Measurements from ENCODE around the gene C17orf78. TPM values are rescaled to one million over a fixed set of nuclear protein-coding genes. Genes with fewer than 3 reads are reported as not detected.

The C17orf78 gene
- total and polyA plus RNA-seq, 2 of the 8 experiments (the other 6 are each of a cell fraction or from before 2014, with no cell fraction given), result not detected

GRCh38 chr17:37368577-37368976, 7.2 kb upstream of the C17orf78 start:
- Histone ChIP-seq H2BK20ac (ENCODE audit: low read length) (no peak overlapping the region), H2AK5ac (ENCODE audit: low read depth, low read length) (no peak overlapping the region), H3K9me3 (ENCODE audit: insufficient read depth in 2 of 2, low read depth in 1 of 2, low read length in 1 of 2) (no peaks in the 10 kb centered on the region), H3K27me3 (replicated peaks in 1 of 4; ENCODE audit: control insufficient read depth in 3 of 4, extremely low read depth in 1 of 4, insufficient read depth in 3 of 4, low read length in 3 of 4) (no peaks in the 10 kb centered on the region), H4K8ac (ENCODE audit: extremely low read depth, insufficient read depth, low read length) (no peak overlapping the region), H3K9ac (replicated peaks in 1 of 4; ENCODE audit: extremely low read depth in 1 of 4, low read depth in 3 of 4, low read length in 3 of 4) (no peak overlapping the region), H3K23me2 (ENCODE audit: low read depth, low read length) (no peaks in the 10 kb centered on the region), H3K4me1 (replicated peaks in 1 of 4; ENCODE audit: control insufficient read depth in 3 of 4, insufficient read depth in 4 of 4, low read length in 3 of 4) (no peaks in the 10 kb centered on the region; a peak in 1 of 7 replicates), H3K18ac (ENCODE audit: extremely low read depth, low read length) (no peak overlapping the region), H3K23ac (ENCODE audit: insufficient read length) (no peak overlapping the region), H3K27ac (ENCODE audit: low read depth, low read length) (no peak overlapping the region), H2BK5ac (ENCODE audit: low read depth, low read length) (no peak overlapping the region), H2AFZ (ENCODE audit: low read length) (no peak overlapping the region), H2BK15ac (ENCODE audit: low read length) (no peak overlapping the region), H4K5ac (ENCODE audit: insufficient read length, low read depth, low read length) (no peak overlapping the region), H2BK12ac (ENCODE audit: low read depth, low read length) (no peak overlapping the region), H3K4ac (replicated peaks; ENCODE audit: insufficient read length, low read depth, low read length) (no peak overlapping the region), H3K36me3 (ENCODE audit: control insufficient read depth in 2 of 4, insufficient read depth in 4 of 4, low read length in 3 of 4) (no peaks in the 10 kb centered on the region), H4K20me1 (replicated peaks in 1 of 2; ENCODE audit: control insufficient read depth in 1 of 2, insufficient read depth in 2 of 2, low read length in 2 of 2) (no peaks in the 10 kb centered on the region), H3K79me2 (ENCODE audit: control insufficient read depth in 1 of 2, insufficient read depth in 2 of 2, low read length in 2 of 2) (no peaks in the 10 kb centered on the region), H3K4me3 (ENCODE audit: extremely low read depth in 1 of 4, insufficient read depth in 2 of 4, low read depth in 3 of 4, low read length in 4 of 4) (no peak overlapping the region), H3K56ac (replicated peaks; ENCODE audit: insufficient read length, low read depth, low read length) (no peak overlapping the region), H3K14ac (ENCODE audit: insufficient read length) (no peak overlapping the region), H3K4me2 (ENCODE audit: insufficient read depth in 1 of 2, low read depth in 2 of 2, low read length in 2 of 2) (no peak overlapping the region), H2BK120ac (replicated peaks; ENCODE audit: low read depth, low read length) (no peak overlapping the region), H4K91ac (replicated peaks; ENCODE audit: insufficient read length, low read length) (no peak overlapping the region), H3K79me1 (ENCODE audit: low read depth, low read length) (no peaks in the 10 kb centered on the region)
- FAIRE-seq (no peak), DNase-seq (ENCODE audit: low read depth in 1 of 2, low spot score in 2 of 2) (no peak)
- POLR2A ChIA-PET (ENCODE audit: partially characterized antibody), result interaction anchor here (1.3 kb wide), 1 partner anchor 241 kb away, joined by 3 read pairs; the partner anchor contains the start of gene SYNRG
- WGBS, 2 experiments (ENCODE audit: extremely low coverage in 1 of 2, insufficient coverage in 1 of 2, insufficient read length in 1 of 2, insufficient replicate concordance in 2 of 2, low coverage in 1 of 2, low lambda C conversion rate in 2 of 2, missing lambda C conversion rate in 1 of 2), result 97% methylated on average over 3 of the region's 3 CpGs; no CpG with 5 or more reads in 1 of the 2 experiments
- CTCF ChIA-PET (ENCODE audit: partially characterized antibody), result interaction anchor here (1.2 kb wide), 1 partner anchor 10 kb away, joined by 4 read pairs; no protein-coding TSS in a partner anchor
- TF ChIP-seq SP2 (IDR thresholded peaks at IDR 0.05; ENCODE audit: low read length) (no peak), POLR2A (IDR thresholded peaks at IDR 0.05; ENCODE audit: control extremely low read depth in 1 of 2, low read depth in 2 of 2, low read length in 2 of 2) (no peak), CHD1 (IDR thresholded peaks at IDR 0.05; ENCODE audit: low read depth, low read length) (no peak), SP1 (IDR thresholded peaks at IDR 0.05; ENCODE audit: low read depth, low read length) (no peak), PHF8 (conservative IDR thresholded peaks at IDR 0.05; ENCODE audit: low read depth, low read length) (no peak), RBBP5 (IDR thresholded peaks at IDR 0.05; ENCODE audit: borderline replicate concordance, low read depth, low read length) (no peak), RNF2 (IDR thresholded peaks at IDR 0.05; ENCODE audit: borderline replicate concordance, low read depth, low read length, missing control alignments, poor library complexity, severe bottlenecking) (no peak), ZNF274 (IDR thresholded peaks at IDR 0.05; ENCODE audit: borderline replicate concordance, extremely low read depth, low read length) (no peak), FOSL1 (IDR thresholded peaks at IDR 0.05; ENCODE audit: insufficient read depth, low read depth, low read length) (no peak), ASH2L (IDR thresholded peaks at IDR 0.05; ENCODE audit: low read length) (no peak), CREB1 (IDR thresholded peaks at IDR 0.05) (no peak), BCL11A (IDR thresholded peaks at IDR 0.05; ENCODE audit: low read depth in 2 of 2, low read length in 2 of 2) (no peak), YY1 (IDR thresholded peaks at IDR 0.05; ENCODE audit: low read depth, low read length) (no peak), CBX5 (IDR thresholded peaks at IDR 0.05; ENCODE audit: low read depth, low read length) (no peak), TEAD4 (IDR thresholded peaks at IDR 0.05; ENCODE audit: low read depth, low read length) (no peak)

All from H1 (cell line).